Breast epithelium (tissue), 3 donors: ENCODE results near the gene EXOC8.

Experiments used
- CTCF ChIP-seq, 3 donors: fragments of 450-650 bp; IDR thresholded peaks; one replicate each; pipeline ENCODE4 v1.5.1; 2016 to 2017; ENCODE audit warnings: antibody characterized with exemption in 3 of 3, mild to moderate bottlenecking in 3 of 3, moderate library complexity in 3 of 3
- POLR2A ChIP-seq: fragments of 450-650 bp; IDR thresholded peaks from one replicate; pipeline ENCODE4 v1.6.1; 2016; ENCODE audit warnings: antibody characterized with exemption, mild to moderate bottlenecking, moderate library complexity
- POLR2AphosphoS5 ChIP-seq, 3 donors: sonication (generic); formaldehyde crosslinking; IDR thresholded peaks; one replicate each; pipeline ENCODE4 v1.6.1; 2017; ENCODE audit warnings: antibody characterized with exemption in 3 of 3

DNA sequence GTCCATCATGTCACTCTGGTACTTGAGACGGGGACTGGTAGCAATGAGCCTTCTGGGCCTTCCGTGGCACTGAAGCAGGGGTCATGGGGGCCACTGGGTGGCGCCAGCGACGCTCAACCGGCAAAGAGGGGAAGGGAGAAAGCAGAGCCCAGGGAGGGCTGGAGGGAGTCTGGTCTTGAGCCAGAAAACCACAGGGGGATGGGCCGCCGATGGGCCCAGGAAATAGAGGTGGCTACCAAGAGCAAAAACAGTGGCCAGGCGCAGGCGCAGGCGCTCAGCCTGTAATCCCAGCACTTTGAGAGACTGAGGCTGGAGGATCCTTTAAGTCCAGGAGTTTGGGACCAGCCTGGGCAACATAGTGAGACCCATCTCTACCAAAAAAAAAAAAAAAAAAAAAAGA lies 21.8 kb downstream of the EXOC8 start:
- TF ChIP-seq CTCF (IDR thresholded peaks at IDR 0.05): peak in 1 of 3 donors; percentile 19
- no peak for TF ChIP-seq POLR2A
- TF ChIP-seq POLR2AphosphoS5 (IDR thresholded peaks at IDR 0.05): no peak
